ENCODE measurements around the gene CMC1.

- TF ChIP-seq CTCF (IDR thresholded peaks at IDR 0.05) (no peak), POLR2AphosphoS5 (IDR thresholded peaks at IDR 0.05; ENCODE audit: insufficient read depth in 1 of 2, low read depth in 1 of 2) (no peak)
Observed at GRCh38 chr3:28348265-28348628, 106.8 kb downstream of the CMC1 start.

Data from vagina (tissue), 2 donors.